ENCODE data around the gene MS4A10. TPM values are rescaled to one million over a fixed set of nuclear protein-coding genes. Genes with fewer than 3 reads are reported as not detected.

MS4A10 gene
- total RNA-seq, 1 donor from 2014 or later, result not detected

DNA sequence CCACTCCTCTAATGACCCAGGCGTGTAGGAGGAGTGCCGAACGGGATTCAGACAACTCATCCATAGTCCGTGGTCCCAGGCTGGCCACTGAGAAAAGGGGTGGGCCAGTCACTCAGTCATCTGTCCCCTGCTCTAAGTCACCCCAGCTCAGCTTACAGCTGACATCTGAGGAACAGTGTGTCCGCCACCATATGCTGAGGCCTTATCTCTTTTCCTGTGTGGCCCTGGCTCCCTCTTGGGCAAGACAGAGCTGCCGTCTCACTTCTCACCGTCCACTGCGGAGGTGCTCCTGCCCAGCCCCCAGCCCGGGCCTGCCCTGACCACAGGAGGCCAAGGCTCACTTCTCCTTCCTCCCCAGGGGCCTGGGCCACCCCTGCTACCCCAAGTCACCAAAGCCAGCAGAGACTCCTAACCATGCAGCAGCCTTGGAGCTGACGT is 63.6 kb downstream of the MS4A10 start:
- H3K36me3 Mint-ChIP-seq (ENCODE audit: low read depth), result peaks cover 22% of the 10 kb centered on the region
- DNase-seq (ENCODE audit: low spot score), result no peak
- H3K27ac Mint-ChIP-seq (ENCODE audit: unreplicated experiment), result no peak overlapping the region
- H3K9me3 Mint-ChIP-seq (ENCODE audit: low read depth), result no peaks in the 10 kb centered on the region
- peaks cover 18% of the 10 kb centered on the region for H3K4me1 Mint-ChIP-seq (ENCODE audit: low read depth)
- no peaks in the 10 kb centered on the region for H3K27me3 Mint-ChIP-seq (ENCODE audit: low read depth)
- TF ChIP-seq, protein P1, sequence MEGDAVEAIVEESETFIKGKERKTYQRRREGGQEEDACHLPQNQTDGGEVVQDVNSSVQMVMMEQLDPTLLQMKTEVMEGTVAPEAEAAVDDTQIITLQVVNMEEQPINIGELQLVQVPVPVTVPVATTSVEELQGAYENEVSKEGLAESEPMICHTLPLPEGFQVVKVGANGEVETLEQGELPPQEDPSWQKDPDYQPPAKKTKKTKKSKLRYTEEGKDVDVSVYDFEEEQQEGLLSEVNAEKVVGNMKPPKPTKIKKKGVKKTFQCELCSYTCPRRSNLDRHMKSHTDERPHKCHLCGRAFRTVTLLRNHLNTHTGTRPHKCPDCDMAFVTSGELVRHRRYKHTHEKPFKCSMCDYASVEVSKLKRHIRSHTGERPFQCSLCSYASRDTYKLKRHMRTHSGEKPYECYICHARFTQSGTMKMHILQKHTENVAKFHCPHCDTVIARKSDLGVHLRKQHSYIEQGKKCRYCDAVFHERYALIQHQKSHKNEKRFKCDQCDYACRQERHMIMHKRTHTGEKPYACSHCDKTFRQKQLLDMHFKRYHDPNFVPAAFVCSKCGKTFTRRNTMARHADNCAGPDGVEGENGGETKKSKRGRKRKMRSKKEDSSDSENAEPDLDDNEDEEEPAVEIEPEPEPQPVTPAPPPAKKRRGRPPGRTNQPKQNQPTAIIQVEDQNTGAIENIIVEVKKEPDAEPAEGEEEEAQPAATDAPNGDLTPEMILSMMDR (IDR thresholded peaks at IDR 0.05), result no peak
- H3K4me3 Mint-ChIP-seq (ENCODE audit: unreplicated experiment), result no peak overlapping the region

DNA sequence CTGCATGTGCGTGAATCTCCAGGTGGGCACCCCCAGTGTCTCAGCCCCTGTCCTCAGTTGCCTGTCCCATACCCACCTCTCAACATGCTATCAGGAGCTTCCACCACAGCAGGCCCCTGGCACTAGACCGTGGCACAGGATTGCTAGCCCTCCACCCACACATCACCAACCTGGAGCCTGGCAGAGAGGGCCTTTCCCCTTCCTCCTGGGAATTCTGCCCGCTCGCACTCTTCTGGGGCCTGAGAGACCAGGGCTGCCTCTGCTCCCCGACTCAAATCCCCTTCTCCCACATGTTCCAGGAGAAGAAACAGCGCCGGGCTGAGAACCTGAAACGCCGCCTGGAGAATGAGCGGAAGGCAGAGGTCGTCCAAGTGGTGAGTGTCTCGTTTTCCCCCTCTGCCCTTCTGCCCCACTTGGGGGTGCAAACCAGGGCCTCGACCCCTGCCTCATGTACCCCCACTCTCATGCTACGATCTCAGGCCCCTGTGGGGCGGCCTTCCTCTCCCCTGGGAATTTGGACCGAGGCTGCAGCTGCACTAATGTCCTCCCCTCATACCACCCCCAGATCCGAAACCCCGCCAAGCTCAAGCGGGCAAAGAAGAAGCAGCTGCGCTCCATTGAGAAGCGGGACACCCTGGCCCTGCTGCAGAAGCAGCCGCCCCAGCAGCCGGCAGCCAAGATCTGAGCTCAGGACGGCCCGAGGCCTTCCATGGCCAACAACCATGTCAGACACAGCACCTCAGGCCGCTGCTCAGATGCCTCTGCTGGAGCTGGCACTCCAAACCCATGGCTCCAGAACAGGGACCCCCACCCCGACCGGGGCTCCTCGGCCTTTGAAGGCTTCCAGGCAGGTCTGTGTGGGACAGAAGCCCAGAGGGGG is 64.7 kb downstream of the MS4A10 start:
- Mint-ChIP-seq H3K27ac (ENCODE audit: unreplicated experiment) (no peak overlapping the region), H3K4me1 (ENCODE audit: low read depth) (peaks cover 6% of the 10 kb centered on the region), H3K27me3 (ENCODE audit: low read depth) (peaks cover 2% of the 10 kb centered on the region), H3K36me3 (ENCODE audit: low read depth) (peaks cover 22% of the 10 kb centered on the region), H3K4me3 (ENCODE audit: unreplicated experiment) (no peak overlapping the region), H3K9me3 (ENCODE audit: low read depth) (no peaks in the 10 kb centered on the region)
- no peak for DNase-seq (ENCODE audit: low spot score)
- TF ChIP-seq, protein P1 (IDR thresholded peaks at IDR 0.05), result no peak

Other genes starting within 250 kb of the MS4A10 start
- not detected in 3 replicates for gene MS4A8, start 85.7 kb upstream of the MS4A10 start, total RNA-seq
- not detected in 3 replicates for gene MS4A18, start 60.6 kb upstream of the MS4A10 start, total RNA-seq
- gene MS4A15, start 28.5 kb upstream of the MS4A10 start, total RNA-seq, result not detected in 3 replicates
- gene CCDC86, start 56.8 kb downstream of the MS4A10 start, total RNA-seq, result 16.6 to 18.6 TPM (median 17.7 TPM) in 3 replicates
- gene PTGDR2, start 70.6 kb downstream of the MS4A10 start, total RNA-seq, result 0.12 TPM in 1 of 3 replicates, not detected in the others
- gene ZP1, start 82.2 kb downstream of the MS4A10 start, total RNA-seq, result 0.40 to 0.49 TPM in 2 of 3 replicates, not detected in the other
- gene PRPF19, start 121.3 kb downstream of the MS4A10 start, total RNA-seq, result 48.4 to 51.3 TPM (median 48.6 TPM) in 3 replicates
- gene TMEM109, start 128.8 kb downstream of the MS4A10 start, total RNA-seq, result 97.0 to 124 TPM (median 104 TPM) in 3 replicates
- gene TMEM132A, start 139.1 kb downstream of the MS4A10 start, total RNA-seq, result 41.3 to 72.0 TPM (median 69.8 TPM) in 3 replicates
- 0.54 to 1.6 TPM (median 0.62 TPM) in 3 replicates for gene SLC15A3, start 166.8 kb downstream of the MS4A10 start, total RNA-seq
- gene CD6, start 186.3 kb downstream of the MS4A10 start, total RNA-seq, result 0.33 TPM in 1 of 3 replicates, not detected in the others

Measured in chondrocyte (in vitro differentiated cells).